NCI-H1436 (cell line): Measurements from ENCODE around the gene FCN3.

ENCODE experiments used
- DNase-seq: peaks from one replicate; lab custom pipeline; 2025; lab: John Stamatoyannopoulos, UW

Gene FCN3

DNA sequence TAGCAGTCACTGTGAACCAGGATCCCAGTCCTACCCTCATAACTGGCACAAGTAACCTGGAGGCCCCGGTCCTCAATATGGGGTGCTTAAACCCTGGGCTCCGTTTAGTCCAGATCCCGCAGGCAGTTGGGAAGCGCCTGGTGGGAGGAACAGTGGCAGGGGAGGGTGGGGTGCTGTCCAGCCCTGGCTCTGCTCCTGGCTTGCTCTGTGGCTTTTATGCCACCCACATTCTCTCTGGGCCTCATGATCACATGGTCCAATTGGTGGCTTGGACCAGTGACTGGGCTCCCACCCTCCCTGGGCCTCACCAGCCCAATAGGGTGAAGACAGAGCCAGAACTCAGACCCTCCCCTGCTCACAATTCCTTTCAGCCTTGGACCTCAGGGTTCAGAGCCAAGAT, 5.6 kb upstream of the FCN3 start:
- no peak for DNase-seq

GRCh38 chr1:27379564-27380122, 5.0 kb upstream of the FCN3 start:
- DNase-seq, result no peak

DNA sequence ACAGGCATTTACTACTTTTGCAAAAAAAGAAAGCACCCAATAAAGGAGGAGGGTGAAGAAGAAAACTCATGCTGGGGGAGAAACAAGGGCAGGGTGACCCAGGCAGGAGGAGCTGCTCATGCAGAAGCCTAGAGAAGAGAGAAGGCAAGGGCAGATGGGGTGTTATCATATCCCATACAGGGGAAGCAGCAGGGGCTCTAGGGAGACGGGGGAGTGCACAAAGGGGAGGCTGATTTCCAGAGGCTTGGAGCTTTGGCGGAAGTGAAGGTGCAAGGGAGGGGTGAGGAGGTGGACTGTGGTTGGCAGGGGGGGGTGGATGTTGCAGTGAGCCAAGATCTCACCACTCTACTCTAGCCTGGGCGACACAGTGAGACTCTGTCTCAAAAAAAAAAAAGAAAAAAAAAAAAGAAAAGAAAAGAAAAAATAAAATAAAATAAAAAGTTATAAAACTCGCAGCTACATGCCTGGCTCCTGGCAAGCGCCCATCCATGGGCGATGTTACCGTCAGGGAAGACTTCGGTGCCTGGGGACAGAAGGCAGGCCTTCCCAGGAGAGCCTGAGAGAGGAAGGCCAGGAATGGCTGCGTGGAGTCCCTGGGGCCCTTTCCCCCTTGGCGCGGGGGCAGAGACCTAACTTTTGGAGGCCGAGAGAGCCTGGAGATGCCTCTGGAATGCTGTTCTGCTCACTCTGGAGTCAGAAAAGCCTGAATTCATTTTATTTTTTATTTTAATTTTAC, 3.3 kb upstream of the FCN3 start:
- no peak for DNase-seq

DNA sequence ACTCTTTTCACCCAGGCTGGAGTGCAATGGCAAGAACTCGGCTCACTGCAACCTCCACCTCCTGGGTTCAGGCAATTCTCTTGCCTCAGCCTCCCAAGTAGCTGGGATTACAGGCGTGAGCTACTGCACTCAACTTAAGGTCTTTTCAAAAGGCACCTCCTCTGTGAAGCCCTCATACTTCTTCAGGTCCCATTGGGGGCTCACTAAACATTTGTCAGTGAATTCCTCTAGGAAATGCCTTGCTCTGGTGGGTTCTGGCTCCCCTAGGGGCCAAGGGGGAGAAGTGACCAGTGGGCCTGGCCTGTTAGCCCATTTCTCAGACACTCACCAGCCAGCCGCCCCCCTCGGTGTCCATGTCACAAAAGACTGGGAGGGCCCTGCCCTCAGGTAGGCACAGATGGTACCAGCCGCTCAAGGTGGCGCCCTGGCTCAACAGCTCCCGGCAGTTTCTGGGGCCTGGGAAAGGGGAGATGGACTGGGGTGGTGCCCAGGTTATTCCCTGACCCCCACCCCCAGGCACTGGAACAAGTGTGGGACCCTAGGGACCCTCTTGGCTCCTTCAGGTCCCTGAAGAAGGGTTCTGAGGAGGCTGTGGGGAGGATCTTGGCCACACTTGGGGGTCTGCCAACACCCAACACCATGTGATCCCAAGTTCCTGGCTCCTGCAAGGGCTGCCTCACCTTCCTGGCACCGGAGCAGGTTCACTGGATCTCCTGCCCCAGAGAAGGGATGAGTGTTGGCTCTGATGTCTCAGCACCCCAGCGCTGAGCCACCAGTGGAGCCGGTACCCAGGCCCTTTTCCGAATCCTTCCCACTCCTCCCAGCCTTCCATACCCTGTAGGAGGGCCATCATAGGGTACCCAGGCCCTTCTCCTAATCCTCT, 1.6 kb downstream of the FCN3 start:
- no peak for DNase-seq

GRCh38 chr1:27372022-27372807, 2.4 kb downstream of the FCN3 start:
- no peak for DNase-seq

GRCh38 chr1:27368869-27369582, 5.6 kb downstream of the FCN3 start:
- DNase-seq, result no peak

- DNase-seq, result peak; percentile 53
Observed at GRCh38 chr1:27367160-27367650, 7.4 kb downstream of the FCN3 start.

DNA sequence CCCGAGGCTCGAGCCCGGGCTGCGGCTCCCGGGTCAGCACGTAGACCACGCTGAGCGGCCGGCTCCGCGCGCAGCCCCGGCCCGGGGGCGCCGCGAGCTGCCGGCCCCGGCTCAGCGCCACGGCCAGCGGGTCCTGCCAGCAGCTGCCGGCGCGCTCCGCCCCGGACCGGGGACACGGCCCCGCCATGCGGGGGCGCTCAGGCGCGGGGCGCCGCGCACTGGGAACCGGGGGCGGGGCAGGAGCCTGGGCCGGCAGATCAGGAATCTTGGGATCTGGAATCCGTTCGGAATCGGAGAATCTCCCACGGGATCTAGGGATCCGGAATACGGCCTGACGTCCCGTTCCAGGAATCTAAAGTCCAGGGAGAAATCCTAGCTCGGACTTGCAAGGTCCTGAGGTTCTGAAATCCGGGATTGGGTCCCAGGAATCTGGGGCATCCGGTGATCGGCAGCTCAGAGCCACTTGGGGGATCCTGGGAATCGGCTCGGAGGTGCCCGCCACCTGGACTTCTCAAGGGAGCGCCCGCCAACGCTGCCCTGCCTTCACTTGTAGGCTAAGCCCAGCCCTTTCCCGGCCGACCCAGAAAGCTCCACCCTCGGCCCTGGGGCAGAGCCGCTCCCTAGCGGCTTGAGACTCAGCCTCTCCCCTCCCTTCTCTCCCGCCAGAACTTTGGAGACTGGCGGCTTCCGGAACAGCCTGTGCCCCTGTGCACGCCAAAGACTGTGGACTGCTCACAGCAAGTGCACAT, 8.0 kb downstream of the FCN3 start, which contains the start of gene MAP3K6:
Gene MAP3K6 (minus strand): TSS at position 551 of the 749 bp plus-strand sequence. CDS start 364 bp downstream, at position 187.
- peak; percentile 70 for DNase-seq

DNA sequence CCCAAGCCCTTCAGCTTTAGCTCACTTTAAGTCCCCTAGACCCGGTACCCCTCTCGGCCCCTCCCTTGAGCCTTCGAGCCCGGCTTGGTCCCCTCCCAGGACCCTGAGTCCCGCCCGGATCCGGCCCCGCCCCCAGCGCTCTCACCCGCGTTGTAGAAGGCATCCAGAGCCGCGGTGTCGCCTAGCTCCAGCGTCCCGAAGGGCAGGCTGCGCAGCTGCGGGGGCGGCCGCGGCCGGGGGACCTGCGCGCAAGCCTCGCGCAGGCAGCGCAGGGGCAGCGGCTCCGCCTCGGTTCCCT, 8.6 kb downstream of the FCN3 start:
- DNase-seq, result peak; percentile 55

- peak; percentile 82 for DNase-seq
Observed at GRCh38 chr1:27365372-27366112, 9.1 kb downstream of the FCN3 start.

- no peak for DNase-seq
Observed at GRCh38 chr1:27364696-27365371, 9.8 kb downstream of the FCN3 start.

- no peak for DNase-seq
Observed at GRCh38 chr1:27363766-27364695, 10.6 kb downstream of the FCN3 start.

GRCh38 chr1:27361553-27361952, 13.1 kb downstream of the FCN3 start:
- DNase-seq, result no peak

DNA sequence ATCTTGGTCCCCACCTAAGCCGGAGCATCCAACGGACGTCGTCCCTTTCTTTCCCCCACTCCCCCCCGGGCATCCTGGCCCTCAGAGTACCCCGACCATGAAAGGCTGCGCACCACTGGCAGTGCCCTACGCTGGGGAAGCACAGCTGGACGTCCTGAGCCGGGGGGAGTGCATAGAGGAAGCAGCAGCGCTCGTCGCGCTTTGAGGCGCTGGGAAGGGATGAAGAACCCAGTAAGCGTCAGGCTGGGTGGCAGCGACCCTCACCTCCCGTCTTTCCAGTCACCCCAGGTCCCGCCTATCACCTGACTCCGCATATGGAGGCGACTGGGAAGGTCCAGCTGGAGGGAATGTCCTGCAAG, 13.6 kb downstream of the FCN3 start:
- DNase-seq, result no peak

- no peak for DNase-seq
Observed at GRCh38 chr1:27360159-27361043, 14.2 kb downstream of the FCN3 start.

- no peak for DNase-seq
Observed at GRCh38 chr1:27359822-27360158, 14.8 kb downstream of the FCN3 start.

- DNase-seq, result no peak
Observed at GRCh38 chr1:27358928-27359313, 15.7 kb downstream of the FCN3 start.
